ENCODE measurements around the gene ATP5PD.

Gene ATP5PD

DNA sequence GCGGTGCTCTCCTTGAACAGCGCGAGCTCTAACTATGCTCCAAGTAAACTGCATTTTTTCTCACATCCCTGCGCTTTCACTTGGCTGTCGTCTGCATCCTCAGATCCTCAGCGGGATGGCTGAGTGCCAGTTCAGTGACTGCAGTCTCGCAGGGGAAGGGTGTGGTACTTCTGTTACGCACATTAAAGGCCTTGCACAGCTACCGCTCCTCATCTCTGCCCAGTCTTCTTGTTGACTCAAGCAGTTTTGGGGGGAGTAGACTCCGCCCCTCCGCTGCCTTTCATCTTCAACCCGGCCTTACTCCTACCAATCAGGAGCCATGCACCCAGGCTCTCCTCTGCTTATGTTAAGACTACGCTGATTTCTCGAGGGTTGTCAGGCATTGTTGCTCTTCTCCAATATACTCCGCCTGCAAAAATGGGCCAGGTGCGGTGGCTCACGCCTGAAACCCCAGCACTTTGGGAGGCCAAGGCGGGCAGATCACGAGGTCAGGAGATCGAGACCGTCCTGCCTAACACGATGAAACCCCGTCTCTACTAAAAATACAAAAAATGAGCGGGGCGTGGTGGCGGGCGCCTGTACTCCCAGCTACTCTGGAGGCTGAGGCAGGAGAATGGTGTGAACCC, 10.0 kb downstream of the ATP5PD start (continued):
- TF ChIP-seq PRDM10 (tag by site-specific recombination; IDR thresholded peaks at IDR 0.05), result peak; percentile 84
- no peak for TF ChIP-seq ZNF791 (tag by site-specific recombination; IDR thresholded peaks at IDR 0.05)
- peak; percentile 50 for TF ChIP-seq FEZF1 (tag by site-specific recombination; IDR thresholded peaks at IDR 0.05)
- TF ChIP-seq SP2 (tag by site-specific recombination; IDR thresholded peaks at IDR 0.05), result peak; percentile 79
- TF ChIP-seq, protein P1, sequence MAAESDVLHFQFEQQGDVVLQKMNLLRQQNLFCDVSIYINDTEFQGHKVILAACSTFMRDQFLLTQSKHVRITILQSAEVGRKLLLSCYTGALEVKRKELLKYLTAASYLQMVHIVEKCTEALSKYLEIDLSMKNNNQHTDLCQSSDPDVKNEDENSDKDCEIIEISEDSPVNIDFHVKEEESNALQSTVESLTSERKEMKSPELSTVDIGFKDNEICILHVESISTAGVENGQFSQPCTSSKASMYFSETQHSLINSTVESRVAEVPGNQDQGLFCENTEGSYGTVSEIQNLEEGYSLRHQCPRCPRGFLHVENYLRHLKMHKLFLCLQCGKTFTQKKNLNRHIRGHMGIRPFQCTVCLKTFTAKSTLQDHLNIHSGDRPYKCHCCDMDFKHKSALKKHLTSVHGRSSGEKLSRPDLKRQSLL (tag by site-specific recombination; IDR thresholded peaks at IDR 0.05), result no peak
- TF ChIP-seq, protein P2, sequence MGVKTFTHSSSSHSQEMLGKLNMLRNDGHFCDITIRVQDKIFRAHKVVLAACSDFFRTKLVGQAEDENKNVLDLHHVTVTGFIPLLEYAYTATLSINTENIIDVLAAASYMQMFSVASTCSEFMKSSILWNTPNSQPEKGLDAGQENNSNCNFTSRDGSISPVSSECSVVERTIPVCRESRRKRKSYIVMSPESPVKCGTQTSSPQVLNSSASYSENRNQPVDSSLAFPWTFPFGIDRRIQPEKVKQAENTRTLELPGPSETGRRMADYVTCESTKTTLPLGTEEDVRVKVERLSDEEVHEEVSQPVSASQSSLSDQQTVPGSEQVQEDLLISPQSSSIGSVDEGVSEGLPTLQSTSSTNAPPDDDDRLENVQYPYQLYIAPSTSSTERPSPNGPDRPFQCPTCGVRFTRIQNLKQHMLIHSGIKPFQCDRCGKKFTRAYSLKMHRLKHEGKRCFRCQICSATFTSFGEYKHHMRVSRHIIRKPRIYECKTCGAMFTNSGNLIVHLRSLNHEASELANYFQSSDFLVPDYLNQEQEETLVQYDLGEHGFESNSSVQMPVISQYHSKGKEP (tag by site-specific recombination; IDR thresholded peaks at IDR 0.05), result peak; percentile 90
- peak; percentile 87 for TF ChIP-seq ZEB2 (tag by site-specific recombination; IDR thresholded peaks at IDR 0.05)
- TF ChIP-seq ZNF658 (tag by site-specific recombination; IDR thresholded peaks at IDR 0.05), result no peak
- TF ChIP-seq ZNF19 (tag by site-specific recombination; IDR thresholded peaks at IDR 0.05; ENCODE audit: low read depth), result no peak
- TF ChIP-seq ZNF501 (tag by site-specific recombination; IDR thresholded peaks at IDR 0.05), result no peak
- TF ChIP-seq SCRT1 (tag by site-specific recombination; IDR thresholded peaks at IDR 0.05; ENCODE audit: borderline replicate concordance), result no peak
- no peak for TF ChIP-seq ZNF626 (tag by site-specific recombination; IDR thresholded peaks at IDR 0.05)
- TF ChIP-seq, protein P3, sequence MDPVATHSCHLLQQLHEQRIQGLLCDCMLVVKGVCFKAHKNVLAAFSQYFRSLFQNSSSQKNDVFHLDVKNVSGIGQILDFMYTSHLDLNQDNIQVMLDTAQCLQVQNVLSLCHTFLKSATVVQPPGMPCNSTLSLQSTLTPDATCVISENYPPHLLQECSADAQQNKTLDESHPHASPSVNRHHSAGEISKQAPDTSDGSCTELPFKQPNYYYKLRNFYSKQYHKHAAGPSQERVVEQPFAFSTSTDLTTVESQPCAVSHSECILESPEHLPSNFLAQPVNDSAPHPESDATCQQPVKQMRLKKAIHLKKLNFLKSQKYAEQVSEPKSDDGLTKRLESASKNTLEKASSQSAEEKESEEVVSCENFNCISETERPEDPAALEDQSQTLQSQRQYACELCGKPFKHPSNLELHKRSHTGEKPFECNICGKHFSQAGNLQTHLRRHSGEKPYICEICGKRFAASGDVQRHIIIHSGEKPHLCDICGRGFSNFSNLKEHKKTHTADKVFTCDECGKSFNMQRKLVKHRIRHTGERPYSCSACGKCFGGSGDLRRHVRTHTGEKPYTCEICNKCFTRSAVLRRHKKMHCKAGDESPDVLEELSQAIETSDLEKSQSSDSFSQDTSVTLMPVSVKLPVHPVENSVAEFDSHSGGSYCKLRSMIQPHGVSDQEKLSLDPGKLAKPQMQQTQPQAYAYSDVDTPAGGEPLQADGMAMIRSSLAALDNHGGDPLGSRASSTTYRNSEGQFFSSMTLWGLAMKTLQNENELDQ (tag by site-specific recombination; IDR thresholded peaks at IDR 0.05; ENCODE audit: low read depth), result no peak
- no peak for TF ChIP-seq MYNN (tag by site-specific recombination; IDR thresholded peaks at IDR 0.05; ENCODE audit: borderline replicate concordance)
- peak; percentile 64 for TF ChIP-seq ZBTB20 (tag by site-specific recombination; IDR thresholded peaks at IDR 0.05)
- TF ChIP-seq, protein P4, sequence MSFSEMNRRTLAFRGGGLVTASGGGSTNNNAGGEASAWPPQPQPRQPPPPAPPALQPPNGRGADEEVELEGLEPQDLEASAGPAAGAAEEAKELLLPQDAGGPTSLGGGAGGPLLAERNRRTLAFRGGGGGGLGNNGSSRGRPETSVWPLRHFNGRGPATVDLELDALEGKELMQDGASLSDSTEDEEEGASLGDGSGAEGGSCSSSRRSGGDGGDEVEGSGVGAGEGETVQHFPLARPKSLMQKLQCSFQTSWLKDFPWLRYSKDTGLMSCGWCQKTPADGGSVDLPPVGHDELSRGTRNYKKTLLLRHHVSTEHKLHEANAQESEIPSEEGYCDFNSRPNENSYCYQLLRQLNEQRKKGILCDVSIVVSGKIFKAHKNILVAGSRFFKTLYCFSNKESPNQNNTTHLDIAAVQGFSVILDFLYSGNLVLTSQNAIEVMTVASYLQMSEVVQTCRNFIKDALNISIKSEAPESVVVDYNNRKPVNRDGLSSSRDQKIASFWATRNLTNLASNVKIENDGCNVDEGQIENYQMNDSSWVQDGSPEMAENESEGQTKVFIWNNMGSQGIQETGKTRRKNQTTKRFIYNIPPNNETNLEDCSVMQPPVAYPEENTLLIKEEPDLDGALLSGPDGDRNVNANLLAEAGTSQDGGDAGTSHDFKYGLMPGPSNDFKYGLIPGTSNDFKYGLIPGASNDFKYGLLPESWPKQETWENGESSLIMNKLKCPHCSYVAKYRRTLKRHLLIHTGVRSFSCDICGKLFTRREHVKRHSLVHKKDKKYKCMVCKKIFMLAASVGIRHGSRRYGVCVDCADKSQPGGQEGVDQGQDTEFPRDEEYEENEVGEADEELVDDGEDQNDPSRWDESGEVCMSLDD (tag by site-specific recombination; IDR thresholded peaks at IDR 0.05), result peak; percentile 44
- TF ChIP-seq ZNF274 (IDR thresholded peaks at IDR 0.05; ENCODE audit: low read length), result no peak
- TF ChIP-seq ZNF274 (tag by site-specific recombination; IDR thresholded peaks at IDR 0.05; ENCODE audit: borderline replicate concordance), result no peak
- TF ChIP-seq, protein P5, sequence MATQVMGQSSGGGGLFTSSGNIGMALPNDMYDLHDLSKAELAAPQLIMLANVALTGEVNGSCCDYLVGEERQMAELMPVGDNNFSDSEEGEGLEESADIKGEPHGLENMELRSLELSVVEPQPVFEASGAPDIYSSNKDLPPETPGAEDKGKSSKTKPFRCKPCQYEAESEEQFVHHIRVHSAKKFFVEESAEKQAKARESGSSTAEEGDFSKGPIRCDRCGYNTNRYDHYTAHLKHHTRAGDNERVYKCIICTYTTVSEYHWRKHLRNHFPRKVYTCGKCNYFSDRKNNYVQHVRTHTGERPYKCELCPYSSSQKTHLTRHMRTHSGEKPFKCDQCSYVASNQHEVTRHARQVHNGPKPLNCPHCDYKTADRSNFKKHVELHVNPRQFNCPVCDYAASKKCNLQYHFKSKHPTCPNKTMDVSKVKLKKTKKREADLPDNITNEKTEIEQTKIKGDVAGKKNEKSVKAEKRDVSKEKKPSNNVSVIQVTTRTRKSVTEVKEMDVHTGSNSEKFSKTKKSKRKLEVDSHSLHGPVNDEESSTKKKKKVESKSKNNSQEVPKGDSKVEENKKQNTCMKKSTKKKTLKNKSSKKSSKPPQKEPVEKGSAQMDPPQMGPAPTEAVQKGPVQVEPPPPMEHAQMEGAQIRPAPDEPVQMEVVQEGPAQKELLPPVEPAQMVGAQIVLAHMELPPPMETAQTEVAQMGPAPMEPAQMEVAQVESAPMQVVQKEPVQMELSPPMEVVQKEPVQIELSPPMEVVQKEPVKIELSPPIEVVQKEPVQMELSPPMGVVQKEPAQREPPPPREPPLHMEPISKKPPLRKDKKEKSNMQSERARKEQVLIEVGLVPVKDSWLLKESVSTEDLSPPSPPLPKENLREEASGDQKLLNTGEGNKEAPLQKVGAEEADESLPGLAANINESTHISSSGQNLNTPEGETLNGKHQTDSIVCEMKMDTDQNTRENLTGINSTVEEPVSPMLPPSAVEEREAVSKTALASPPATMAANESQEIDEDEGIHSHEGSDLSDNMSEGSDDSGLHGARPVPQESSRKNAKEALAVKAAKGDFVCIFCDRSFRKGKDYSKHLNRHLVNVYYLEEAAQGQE (tag by site-specific recombination; IDR thresholded peaks at IDR 0.05), result no peak
- no peak for TF ChIP-seq ZNF701 (tag by site-specific recombination; IDR thresholded peaks at IDR 0.05)
- no peak for TF ChIP-seq ZNF521 (tag by site-specific recombination; IDR thresholded peaks at IDR 0.05)
- TF ChIP-seq EGR2 (tag by site-specific recombination; IDR thresholded peaks at IDR 0.05; ENCODE audit: low read depth), result no peak
- TF ChIP-seq ZNF335 (tag by site-specific recombination; conservative IDR thresholded peaks at IDR 0.05), result no peak; the same call in none of the 2 replicates
- no peak for TF ChIP-seq ZNF548 (tag by site-specific recombination; IDR thresholded peaks at IDR 0.05)
- no peak for TF ChIP-seq BCL11A (tag by site-specific recombination; IDR thresholded peaks at IDR 0.05; ENCODE audit: low read depth)
